Upper lobe of right lung (tissue), 1 donor: ENCODE results near the gene ZXDC. TPM values are rescaled to one million over a fixed set of nuclear protein-coding genes. Genes with fewer than 3 reads are reported as not detected.

Experiments used
- ATAC-seq: fragments of 200-7000 bp; cut with Tn5 transposase; one replicate; pipeline ENCODE4 v1.9.1; 2020; ENCODE audit warnings: mild to moderate bottlenecking, moderate library complexity
- DNase-seq: peaks from one replicate; pipeline ENCODE4 v3.0.0-alpha.2; 2020
- H3K27ac ChIP-seq: fragments of 200-600 bp; one replicate; pipeline ENCODE4 v1.8.0; 2022
- H3K27me3 ChIP-seq: fragments of 200-600 bp; one replicate; pipeline ENCODE4 v1.8.0; 2022; ENCODE audit warnings: mild to moderate bottlenecking
- H3K36me3 ChIP-seq: fragments of 200-600 bp; one replicate; pipeline ENCODE4 v1.8.0; 2022
- H3K4me1 ChIP-seq: fragments of 200-600 bp; one replicate; pipeline ENCODE4 v1.8.0; 2022
- H3K4me3 ChIP-seq: fragments of 200-600 bp; one replicate; pipeline ENCODE4 v1.8.0; 2022; ENCODE audit warnings: mild to moderate bottlenecking
- H3K9me3 ChIP-seq: fragments of 200-600 bp; one replicate; pipeline ENCODE4 v1.8.0; 2022
- intact Hi-C: fragments of 100-400 bp; cut with DNase I; formaldehyde crosslinking; loops from one replicate; pipeline ENCODE4 v1.11.0; 2022
- total RNA-seq: library from RNA; stranded (reverse); fragmentation: NEBNext Ultra II Directional; extraction: Animal tissue kit (Norgen Biotek cat#: 25700); gene quantifications from one replicate; pipeline ENCODE4 v1.2.1, GENCODE V29; 2021
- TF ChIP-seq, protein P1 (sequence below): fragments of 200-600 bp; IDR thresholded peaks from one replicate; pipeline ENCODE4 v1.8.0; 2022; ENCODE audit warnings: antibody characterized with exemption
- donor health status: DM: no; HTN: yes; CAD: no; lungs with severe emphysema.

The ZXDC gene
- total RNA-seq, 1 donor from 2014 or later, result 40.3 TPM

- Histone ChIP-seq H3K9me3 (no peaks in the 10 kb centered on the region), H3K27ac (no peak overlapping the region), H3K36me3 (no peaks in the 10 kb centered on the region), H3K4me1 (no peaks in the 10 kb centered on the region), H3K4me3 (no peak overlapping the region), H3K27me3 (peaks cover 13% of the 10 kb centered on the region)
- TF ChIP-seq, protein P1, sequence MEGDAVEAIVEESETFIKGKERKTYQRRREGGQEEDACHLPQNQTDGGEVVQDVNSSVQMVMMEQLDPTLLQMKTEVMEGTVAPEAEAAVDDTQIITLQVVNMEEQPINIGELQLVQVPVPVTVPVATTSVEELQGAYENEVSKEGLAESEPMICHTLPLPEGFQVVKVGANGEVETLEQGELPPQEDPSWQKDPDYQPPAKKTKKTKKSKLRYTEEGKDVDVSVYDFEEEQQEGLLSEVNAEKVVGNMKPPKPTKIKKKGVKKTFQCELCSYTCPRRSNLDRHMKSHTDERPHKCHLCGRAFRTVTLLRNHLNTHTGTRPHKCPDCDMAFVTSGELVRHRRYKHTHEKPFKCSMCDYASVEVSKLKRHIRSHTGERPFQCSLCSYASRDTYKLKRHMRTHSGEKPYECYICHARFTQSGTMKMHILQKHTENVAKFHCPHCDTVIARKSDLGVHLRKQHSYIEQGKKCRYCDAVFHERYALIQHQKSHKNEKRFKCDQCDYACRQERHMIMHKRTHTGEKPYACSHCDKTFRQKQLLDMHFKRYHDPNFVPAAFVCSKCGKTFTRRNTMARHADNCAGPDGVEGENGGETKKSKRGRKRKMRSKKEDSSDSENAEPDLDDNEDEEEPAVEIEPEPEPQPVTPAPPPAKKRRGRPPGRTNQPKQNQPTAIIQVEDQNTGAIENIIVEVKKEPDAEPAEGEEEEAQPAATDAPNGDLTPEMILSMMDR, result no peak
- intact Hi-C loops, result no loop called here
- DNase-seq (peak; percentile 58), ATAC-seq (no peak)
Measured at GRCh38 chr3:126398423-126399350, 77.0 kb downstream of the ZXDC start.

- Histone ChIP-seq H3K27ac (no peak overlapping the region), H3K4me1 (no peaks in the 10 kb centered on the region), H3K9me3 (no peaks in the 10 kb centered on the region), H3K27me3 (peaks cover 13% of the 10 kb centered on the region), H3K4me3 (no peak overlapping the region), H3K36me3 (no peaks in the 10 kb centered on the region)
- intact Hi-C loops, result no loop called here
- TF ChIP-seq, protein P1, result no peak
- DNase-seq (peak; percentile 57), ATAC-seq (no peak)
Measured at GRCh38 chr3:126397610-126398422, 77.9 kb downstream of the ZXDC start.

DNA sequence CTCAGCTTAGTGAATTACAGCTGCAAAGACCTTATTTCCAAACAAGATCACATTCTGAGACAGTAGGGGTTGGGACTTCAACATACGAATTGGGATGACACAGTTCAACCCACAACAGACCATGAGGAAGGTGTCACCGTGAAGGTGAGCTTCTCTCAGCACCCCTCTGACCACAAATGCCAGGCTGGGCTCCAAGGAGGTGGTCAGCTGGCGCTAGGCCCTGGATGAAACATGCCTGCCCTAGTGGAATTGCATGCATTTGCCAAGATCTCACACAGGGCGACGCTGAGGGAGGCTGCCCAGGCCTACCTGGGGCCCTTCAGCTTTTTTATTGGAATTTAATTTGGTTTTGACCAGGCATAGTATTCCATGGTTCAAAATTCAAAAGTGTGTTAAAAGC, 79.2 kb downstream of the ZXDC start:
- H3K27me3 ChIP-seq, result peaks cover 13% of the 10 kb centered on the region
- no peaks in the 10 kb centered on the region for H3K4me1 ChIP-seq
- TF ChIP-seq, protein P1, result no peak
- DNase-seq, result no peak
- no peak overlapping the region for H3K27ac ChIP-seq
- no peaks in the 10 kb centered on the region for H3K9me3 ChIP-seq
- no peak for ATAC-seq
- no peaks in the 10 kb centered on the region for H3K36me3 ChIP-seq
- no peak overlapping the region for H3K4me3 ChIP-seq
- intact Hi-C loops, result no loop called here

DNA sequence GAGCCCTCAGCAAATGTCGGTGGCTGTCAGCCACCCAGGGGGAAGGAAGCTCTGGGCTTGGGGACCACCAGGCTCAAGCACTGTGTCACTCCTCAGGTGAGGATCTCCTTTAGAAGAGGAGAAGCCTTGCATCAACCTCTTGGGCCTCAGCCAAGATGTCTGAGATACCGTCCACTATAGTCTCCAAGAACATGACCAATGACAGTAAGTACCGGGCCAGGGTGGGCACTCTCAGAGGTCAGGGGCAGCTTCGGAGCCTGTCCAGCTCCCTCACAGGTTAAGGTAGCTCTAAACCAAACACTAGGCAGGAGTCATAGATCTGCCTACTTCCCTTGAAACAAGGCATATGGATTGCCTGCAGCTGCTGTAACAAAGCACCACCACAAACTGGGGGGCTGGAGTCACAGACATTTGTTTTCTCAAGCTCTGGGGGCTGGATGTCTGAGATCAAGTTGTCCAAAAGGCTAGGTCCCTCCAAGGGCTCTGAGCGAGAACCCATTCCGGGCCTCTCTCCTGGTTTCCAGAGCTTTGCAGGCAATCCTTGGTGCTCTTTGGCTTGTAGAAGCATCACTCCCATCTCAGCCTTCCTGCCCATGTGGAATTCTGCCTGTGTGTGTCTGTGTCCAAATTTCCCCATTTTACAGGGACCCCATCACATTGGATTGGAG, 79.7 kb downstream of the ZXDC start:
- intact Hi-C loops, result no loop called here

DNA sequence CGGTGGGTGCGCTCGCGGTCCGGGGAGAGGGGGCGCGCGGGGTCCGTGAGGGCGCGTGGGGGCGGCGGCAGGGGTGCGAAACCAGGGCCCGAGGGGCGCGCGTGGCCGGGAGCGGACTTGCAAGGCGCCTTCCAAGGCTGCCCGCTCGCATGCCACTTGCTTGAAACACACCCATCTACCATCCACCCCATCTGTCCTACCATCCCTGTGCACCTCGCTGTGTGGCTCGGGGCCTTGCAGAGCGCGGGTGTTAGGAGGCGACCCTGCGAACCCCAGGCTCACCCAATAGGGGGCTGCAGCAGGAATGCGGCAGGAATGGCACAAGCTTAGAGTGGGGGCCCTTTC, 80.7 kb downstream of the ZXDC start:
- intact Hi-C loops, result no loop called here
- ATAC-seq, result peak; percentile 5
- TF ChIP-seq, protein P1, result no peak
- no peaks in the 10 kb centered on the region for H3K9me3 ChIP-seq
- no peaks in the 10 kb centered on the region for H3K36me3 ChIP-seq
- H3K27ac ChIP-seq, result no peak overlapping the region
- no peak for DNase-seq
- peak overlapping the region; percentile 16 for H3K4me3 ChIP-seq
- H3K4me1 ChIP-seq, result no peaks in the 10 kb centered on the region
- H3K27me3 ChIP-seq, result peaks cover 13% of the 10 kb centered on the region

More for the DNA sequence above, 79.7 kb downstream of the ZXDC start:
- H3K27ac ChIP-seq, result no peak overlapping the region
- H3K4me3 ChIP-seq, result no peak overlapping the region
- H3K4me1 ChIP-seq, result no peaks in the 10 kb centered on the region
- TF ChIP-seq, protein P1, result no peak
- H3K27me3 ChIP-seq, result peaks cover 13% of the 10 kb centered on the region
- no peaks in the 10 kb centered on the region for H3K9me3 ChIP-seq
- ATAC-seq, result no peak
- H3K36me3 ChIP-seq, result no peaks in the 10 kb centered on the region
- DNase-seq, result no peak
